OCI-LY7 (cell line): ENCODE data around the gene NDUFS8.

Experiments
- CTCF ChIP-seq: fragments of 200-600 bp; sonication (generic); conservative IDR thresholded peaks from 2 replicates; pipeline ENCODE4 v1.5.1; 2014; ENCODE audit warnings: mild to moderate bottlenecking, antibody characterized with exemption, low read length, moderate library complexity, mixed read lengths
- EZH2phosphoT487 ChIP-seq: fragments of 200-600 bp; sonication (generic); IDR thresholded peaks from 2 replicates; pipeline ENCODE4 v1.6.1; 2018; ENCODE audit warnings: low read depth, borderline replicate concordance, mild to moderate bottlenecking, mixed run types, antibody characterized with exemption, low read length, moderate library complexity, mixed read lengths

GRCh38 chr11:68035266-68035876, 4.9 kb downstream of the NDUFS8 start:
- no peak for TF ChIP-seq CTCF
- TF ChIP-seq EZH2phosphoT487 = no peak
